SJCRH30 (cell line): ENCODE results near the gene KCTD7. TPM values are rescaled to one million over a fixed set of nuclear protein-coding genes. Genes with fewer than 3 reads are reported as not detected.
"Not testable (repeated sequence)": the region's sequence is repeated elsewhere in the genome, so short reads cannot be mapped to it uniquely, and the experiment has no call there.

Experiments
- DNase-seq, 2 experiments: peaks; one replicate each; pipeline ENCODE4 v3.0.0-alpha.2; 2015 to 2020
- H3K27ac ChIP-seq: fragments of 250-450 bp; sonication (Bioruptor Pico); 2 replicates; pipeline ENCODE4 v1.5.1; 2020; ENCODE audit warnings: mild to moderate bottlenecking, moderate library complexity
- H3K27me3 ChIP-seq: fragments of 250-450 bp; sonication (Bioruptor Pico); 2 replicates; pipeline ENCODE4 v1.5.1; 2020; ENCODE audit warnings: mild to moderate bottlenecking, moderate library complexity
- H3K36me3 ChIP-seq: fragments of 250-450 bp; sonication (Bioruptor Pico); 2 replicates; pipeline ENCODE4 v1.5.1; 2020; ENCODE audit warnings: mild to moderate bottlenecking, moderate library complexity
- H3K4me1 ChIP-seq: fragments of 250-450 bp; sonication (Bioruptor Pico); 2 replicates; pipeline ENCODE4 v1.5.1; 2020; ENCODE audit warnings: mild to moderate bottlenecking, moderate library complexity
- H3K4me3 ChIP-seq: fragments of 250-450 bp; sonication (Bioruptor Pico); 2 replicates; pipeline ENCODE4 v1.5.1; 2020; ENCODE audit warnings: mild to moderate bottlenecking, moderate library complexity
- H3K9me3 ChIP-seq: fragments of 250-450 bp; sonication (Bioruptor Pico); replicated peaks from 2 replicates; pipeline ENCODE4 v1.5.1; 2020; ENCODE audit warnings: mild to moderate bottlenecking, moderate library complexity
- total RNA-seq: library from RNA; depleted of rRNA; stranded (reverse); fragments of >200 nt; shearing (Covaris generic); gene quantifications from 2 replicates; pipeline ENCODE4 v1.2.3, GENCODE V29; 2014; rRNA removed

The KCTD7 gene
- total RNA-seq: 12.1 and 12.5 TPM in 2 replicates

GRCh38 chr7:66628361-66629221 is at the start of gene KCTD7:
KCTD7 (plus strand) TSS chr7:66628881; CDS start chr7:66629065, 184 bp downstream.
- no peaks in the 10 kb centered on the region for H3K9me3 ChIP-seq
- H3K27me3 ChIP-seq: no peaks in the 10 kb centered on the region
- H3K4me3 ChIP-seq: peak within 1 kb of the TSS; percentile 84
- peak; percentile 98 to 99 for DNase-seq
- no peaks in the 10 kb centered on the region for H3K36me3 ChIP-seq
- H3K27ac ChIP-seq: peak within 1 kb of the TSS; percentile 64
- no peaks in the 10 kb centered on the region for H3K4me1 ChIP-seq

DNA sequence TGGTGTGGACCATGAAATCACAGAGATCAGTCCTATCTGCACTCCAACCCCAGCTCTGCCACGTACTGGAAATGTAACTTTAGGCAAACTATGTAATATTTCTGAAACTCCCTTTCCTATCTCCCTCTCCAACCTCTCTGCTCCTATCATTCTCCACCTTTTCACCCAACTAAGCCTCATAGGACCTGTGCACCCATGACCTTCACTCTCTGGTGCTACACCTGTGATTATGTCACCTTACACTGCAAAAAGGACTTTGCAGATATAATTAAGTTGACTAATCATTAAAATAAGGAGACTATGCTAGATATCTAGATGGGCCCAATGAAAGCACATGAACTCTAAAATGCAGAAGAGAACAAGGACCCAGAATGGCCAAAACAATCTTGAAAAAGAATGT is 48.3 kb upstream of the KCTD7 start:
- H3K27ac ChIP-seq, H3K4me3 ChIP-seq, H3K27me3 ChIP-seq, H3K9me3 ChIP-seq, DNase-seq, H3K4me1 ChIP-seq: not testable (repeated sequence)
- H3K36me3 ChIP-seq: peaks cover 20% of the 10 kb centered on the region

DNA sequence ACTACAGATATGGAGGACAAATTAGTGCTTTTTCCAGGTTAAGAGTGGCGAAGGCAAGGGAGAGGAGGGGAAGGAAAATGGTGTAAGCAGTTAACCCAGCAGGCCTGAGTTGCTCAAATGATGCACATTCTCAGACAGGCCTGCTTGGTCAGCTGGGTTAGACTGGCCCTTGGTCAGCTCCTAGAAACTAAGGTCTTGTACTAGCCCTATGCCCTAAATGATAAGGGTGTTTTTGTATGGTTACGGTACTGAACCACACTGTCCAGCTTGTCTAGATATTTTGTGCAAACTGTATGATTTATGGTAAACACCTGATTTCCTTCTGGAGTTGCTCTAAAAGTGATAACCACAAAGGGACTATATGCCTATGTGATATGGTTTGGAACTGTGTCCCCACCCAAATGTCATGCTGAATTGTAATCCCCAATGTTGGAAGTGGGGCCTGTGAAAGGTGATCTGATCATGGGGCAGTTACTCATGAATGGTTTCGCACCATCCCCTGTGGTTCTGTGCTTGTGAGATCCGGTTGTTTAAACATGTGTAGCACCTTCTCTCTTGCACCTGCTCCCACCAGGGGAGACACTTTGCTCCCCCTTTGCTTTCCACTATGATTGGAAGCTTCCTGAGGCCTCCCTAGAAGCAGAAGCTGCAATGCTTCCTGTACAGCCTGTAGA is 45.7 kb upstream of the KCTD7 start:
- H3K9me3 ChIP-seq: not testable (repeated sequence)

DNA sequence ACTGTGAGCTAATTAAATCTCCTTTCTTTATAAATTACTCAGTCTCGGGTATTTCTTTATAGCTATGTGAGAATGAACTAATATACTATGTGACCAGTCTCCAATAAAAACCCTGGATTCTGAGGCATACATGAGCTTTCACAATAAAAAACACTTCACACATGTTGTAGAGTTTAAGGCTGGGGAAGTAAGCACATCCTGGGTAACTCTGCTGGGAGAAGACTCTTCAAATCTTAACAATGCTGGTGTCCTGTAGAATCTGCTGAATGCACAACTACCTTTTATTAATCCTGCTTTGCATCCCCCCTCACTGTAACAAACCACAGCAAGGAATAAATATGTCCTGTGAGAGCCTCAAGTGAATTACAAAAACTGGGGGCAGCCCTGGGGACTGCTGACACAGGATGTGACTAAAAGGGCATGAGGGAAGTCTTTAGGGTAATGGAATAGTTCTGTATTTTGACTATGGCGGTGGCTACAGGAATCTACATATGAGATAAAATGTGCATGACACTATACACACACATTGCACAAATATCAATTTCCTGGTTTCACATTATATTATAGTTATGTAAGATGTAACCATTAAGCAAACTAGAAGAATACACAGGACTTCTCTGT is 45.1 kb upstream of the KCTD7 start:
- Histone ChIP-seq H3K27me3 (no peaks in the 10 kb centered on the region), H3K4me3 (no peak overlapping the region), H3K36me3 (peaks cover 17% of the 10 kb centered on the region), H3K4me1 (no peaks in the 10 kb centered on the region), H3K27ac (no peak overlapping the region), H3K9me3 (no peaks in the 10 kb centered on the region; the same call in 1 of the 2 replicates)
- DNase-seq: no peak

More for the DNA sequence above, 45.7 kb upstream of the KCTD7 start:
- not testable (repeated sequence) for H3K4me1 ChIP-seq, H3K27ac ChIP-seq, H3K4me3 ChIP-seq, H3K27me3 ChIP-seq, DNase-seq
- peaks cover 17% of the 10 kb centered on the region for H3K36me3 ChIP-seq

DNA sequence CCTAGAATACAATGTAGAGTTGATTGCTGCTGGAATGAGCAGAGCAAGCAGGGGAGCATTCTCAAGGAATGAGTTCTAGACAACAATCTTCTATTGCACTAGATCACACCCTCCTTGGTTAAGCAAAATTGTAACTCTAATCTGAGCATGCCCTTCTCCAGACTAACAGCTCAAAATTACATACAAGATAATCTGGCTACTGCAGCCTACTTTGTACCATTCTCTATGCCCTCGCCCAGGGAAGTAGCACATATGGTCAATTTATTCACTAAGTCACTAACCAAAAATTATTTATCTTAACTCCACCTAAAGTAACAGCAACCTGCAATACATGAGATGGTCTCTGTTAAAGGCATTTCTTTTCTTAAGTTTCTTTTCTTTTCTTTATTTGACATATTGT is 42.5 kb upstream of the KCTD7 start:
- no peaks in the 10 kb centered on the region; the same call in 1 of the 2 replicates for H3K9me3 ChIP-seq
- H3K4me1 ChIP-seq: 0 out of 2 replicates have a peak, but pooled peaks cover 4% of the 10 kb centered on the region
- no peak for DNase-seq
- H3K36me3 ChIP-seq: peaks cover 17% of the 10 kb centered on the region
- no peak overlapping the region for H3K4me3 ChIP-seq
- no peak overlapping the region for H3K27ac ChIP-seq
- no peaks in the 10 kb centered on the region for H3K27me3 ChIP-seq

GRCh38 chr7:66588226-66588625 is 40.5 kb upstream of the KCTD7 start:
- H3K27me3 ChIP-seq, H3K4me1 ChIP-seq, DNase-seq, H3K36me3 ChIP-seq, H3K27ac ChIP-seq, H3K9me3 ChIP-seq, H3K4me3 ChIP-seq: not testable (repeated sequence)

- not testable (repeated sequence) for DNase-seq, H3K4me1 ChIP-seq, H3K27ac ChIP-seq, H3K4me3 ChIP-seq, H3K9me3 ChIP-seq, H3K27me3 ChIP-seq, H3K36me3 ChIP-seq
Observed at GRCh38 chr7:66588856-66589570, 39.7 kb upstream of the KCTD7 start.

GRCh38 chr7:66590302-66591057 is 38.2 kb upstream of the KCTD7 start:
- DNase-seq: not testable (repeated sequence)

DNA sequence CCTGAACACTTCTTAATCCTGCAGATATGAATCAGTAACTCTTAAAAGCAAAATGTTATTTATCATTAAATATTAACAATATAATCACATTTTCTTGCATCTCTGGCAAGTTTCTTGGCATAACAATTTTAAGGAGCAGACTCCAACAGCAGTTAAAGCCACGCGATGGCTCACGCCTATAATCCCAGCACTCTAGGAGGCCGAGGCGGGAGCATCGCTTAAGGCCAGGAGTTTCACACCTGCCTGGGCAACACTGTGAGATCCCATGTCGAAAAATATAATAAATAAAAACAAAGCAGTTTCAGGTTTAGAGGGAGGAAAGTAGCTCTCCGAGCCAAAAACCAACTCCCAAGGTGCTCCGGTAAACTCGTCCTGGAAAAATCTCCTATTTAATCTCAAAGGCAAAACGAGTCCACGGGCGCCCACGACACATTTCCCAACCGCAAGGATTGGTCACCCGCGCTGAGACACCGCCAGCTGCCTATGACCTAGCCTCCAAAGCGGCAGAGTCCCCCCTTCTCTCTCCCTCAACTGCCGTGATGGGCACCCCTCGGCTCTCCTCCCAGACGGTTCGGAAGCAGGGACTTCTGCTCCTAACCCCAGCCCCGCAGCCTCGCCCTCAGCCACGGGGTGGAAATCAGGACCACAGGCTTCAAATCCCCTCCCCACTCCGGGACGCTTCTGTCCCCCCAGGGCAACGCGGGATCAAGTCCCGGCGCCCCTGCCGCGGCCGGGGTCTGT is 37.5 kb upstream of the KCTD7 start:
- H3K4me3 ChIP-seq: peak overlapping the region; percentile 81
- H3K27ac ChIP-seq: peak overlapping the region; percentile 49
- H3K27me3 ChIP-seq, H3K36me3 ChIP-seq, H3K4me1 ChIP-seq, H3K9me3 ChIP-seq: not testable (repeated sequence)
- peak; percentile 34 to 35 for DNase-seq

More at GRCh38 chr7:66590302-66591057, 38.2 kb upstream of the KCTD7 start:
- not testable (repeated sequence) for H3K36me3 ChIP-seq, H3K4me1 ChIP-seq, H3K9me3 ChIP-seq, H3K27ac ChIP-seq, H3K27me3 ChIP-seq
- H3K4me3 ChIP-seq: peak overlapping the region; percentile 81

- DNase-seq: peak; percentile 91 to 93
Observed at GRCh38 chr7:66591799-66592596, 36.7 kb upstream of the KCTD7 start.

DNA sequence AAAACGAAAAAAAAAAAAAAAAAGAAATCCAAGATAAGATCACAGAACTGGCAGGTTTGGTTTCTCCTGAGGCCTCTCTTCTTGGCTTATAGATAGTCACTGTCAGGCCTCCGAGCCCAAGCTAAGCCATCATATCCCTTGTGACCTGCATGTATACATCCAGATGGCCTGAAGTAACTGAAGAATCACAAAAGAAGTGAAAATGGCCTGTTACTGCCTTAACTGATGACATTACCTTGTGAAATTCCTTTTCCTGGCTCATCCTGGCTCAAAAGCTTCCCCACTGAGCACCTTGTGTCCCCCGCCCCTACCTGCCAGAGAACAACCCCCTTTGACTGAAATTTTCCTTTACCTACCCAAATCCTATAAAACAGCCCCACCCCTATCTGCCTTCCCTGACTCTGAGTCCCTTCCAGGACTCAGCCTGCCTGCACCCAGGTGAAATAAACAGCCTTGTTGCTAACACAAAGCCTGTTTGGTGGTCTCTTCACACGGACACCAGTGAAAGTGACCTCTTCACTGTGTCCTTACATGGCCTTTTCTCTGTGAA is 36.0 kb upstream of the KCTD7 start:
- not testable (repeated sequence) for H3K9me3 ChIP-seq, H3K4me1 ChIP-seq, DNase-seq, H3K27me3 ChIP-seq, H3K36me3 ChIP-seq
- Histone ChIP-seq H3K27ac (peak overlapping the region; percentile 49), H3K4me3 (peak overlapping the region; percentile 81)

More at GRCh38 chr7:66591799-66592596, 36.7 kb upstream of the KCTD7 start:
- peak overlapping the region; percentile 49 for H3K27ac ChIP-seq
- no peaks in the 10 kb centered on the region for H3K27me3 ChIP-seq
- no peaks in the 10 kb centered on the region; the same call in 1 of the 2 replicates for H3K9me3 ChIP-seq
- peaks cover 9% of the 10 kb centered on the region; the same call in 1 of the 2 replicates for H3K4me1 ChIP-seq
- H3K4me3 ChIP-seq: peak overlapping the region; percentile 81
- H3K36me3 ChIP-seq: no peaks in the 10 kb centered on the region

GRCh38 chr7:66594082-66594481 is 34.6 kb upstream of the KCTD7 start:
- not testable (repeated sequence) for DNase-seq, H3K4me1 ChIP-seq, H3K27ac ChIP-seq, H3K4me3 ChIP-seq, H3K9me3 ChIP-seq, H3K36me3 ChIP-seq, H3K27me3 ChIP-seq
